GM21390 (cell line): ENCODE results near the gene SVEP1.
"Not testable (repeated sequence)": the region's sequence is repeated elsewhere in the genome, so short reads cannot be mapped to it uniquely, and the experiment has no call there.

Source experiments
- ATAC-seq: cut with Tn5 transposase; IDR thresholded peaks from one replicate; pipeline ENCODE4 v1.9.1; 2021; ENCODE audit not compliant: unreplicated experiment

SVEP1 gene

DNA sequence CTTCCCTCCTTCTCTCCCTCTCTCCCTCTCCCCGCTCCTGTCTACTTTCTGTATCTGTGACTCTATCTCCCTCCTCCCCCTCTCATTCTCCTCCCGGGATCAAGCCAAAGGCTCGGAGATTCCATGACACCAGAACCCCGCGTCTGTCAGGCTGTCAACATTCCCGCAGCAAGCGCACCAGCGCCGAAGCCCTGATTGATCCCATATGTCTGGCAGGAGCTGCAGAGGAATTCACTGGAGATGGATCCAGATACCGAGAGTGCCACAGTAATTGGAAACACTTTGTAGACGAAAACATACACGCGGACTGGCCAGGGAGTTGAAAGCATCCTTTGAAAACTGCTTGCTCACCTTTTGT, 300 bp upstream of the SVEP1 start:
- no peak for ATAC-seq

DNA sequence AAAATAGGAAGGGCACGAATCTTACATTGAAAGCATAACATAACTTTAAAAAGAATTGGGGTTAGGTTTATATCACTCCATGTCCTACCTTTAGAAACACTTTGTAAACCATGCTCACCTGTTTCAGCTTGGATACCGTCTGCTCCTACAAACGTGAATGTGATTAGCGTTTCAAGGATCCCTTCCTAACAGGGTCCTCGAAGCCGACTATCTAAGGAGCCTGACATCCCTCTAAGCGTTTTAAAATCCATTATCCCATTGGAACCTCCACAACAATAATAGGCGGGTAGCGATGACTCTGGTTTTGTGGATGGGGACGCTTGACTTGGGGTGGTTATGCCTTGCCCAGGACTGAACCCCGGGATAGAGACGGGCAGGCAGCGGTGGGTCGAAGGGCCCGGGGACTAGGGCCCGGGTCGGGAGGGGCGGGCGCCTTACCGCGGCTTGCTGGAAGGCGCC, 937 bp downstream of the SVEP1 start:
- no peak for ATAC-seq

DNA sequence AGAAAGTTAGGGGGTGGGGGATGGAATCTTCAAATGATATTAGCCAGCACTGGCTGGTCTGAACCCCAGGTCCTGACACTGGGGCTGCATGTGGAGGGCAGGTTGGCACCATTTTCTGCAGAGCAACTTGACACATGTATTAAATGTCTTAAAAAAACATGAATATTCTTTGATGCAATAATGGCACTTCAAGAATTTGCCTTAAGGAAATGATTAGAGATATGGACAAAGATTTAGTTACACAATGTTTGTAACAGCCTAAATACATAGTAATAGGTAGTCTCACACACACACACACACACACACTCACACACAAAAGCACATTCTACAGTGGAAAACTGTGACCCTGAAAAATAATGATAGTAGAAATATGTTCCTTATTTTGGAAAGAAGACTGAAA, 3.6 kb downstream of the SVEP1 start:
- no peak for ATAC-seq

DNA sequence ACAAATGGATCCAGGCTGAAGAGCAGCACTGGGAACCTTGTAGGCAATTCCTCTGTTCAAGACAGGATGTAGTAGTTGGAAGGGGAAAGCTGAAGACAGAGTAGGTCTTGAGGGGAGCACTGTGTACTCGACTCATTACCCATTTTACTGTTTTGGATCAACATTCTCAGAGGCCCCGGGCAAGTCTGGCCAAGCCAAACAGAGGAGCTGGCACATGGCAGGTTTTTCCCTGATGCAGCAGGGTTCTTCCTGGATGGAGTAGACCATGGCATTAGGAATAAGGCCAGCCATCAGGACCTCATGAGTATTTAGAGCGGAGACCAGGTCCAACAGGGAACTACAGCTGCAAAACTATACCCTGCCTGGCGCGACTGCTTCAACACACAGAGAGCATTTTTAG, 4.4 kb downstream of the SVEP1 start:
- ATAC-seq, result no peak

DNA sequence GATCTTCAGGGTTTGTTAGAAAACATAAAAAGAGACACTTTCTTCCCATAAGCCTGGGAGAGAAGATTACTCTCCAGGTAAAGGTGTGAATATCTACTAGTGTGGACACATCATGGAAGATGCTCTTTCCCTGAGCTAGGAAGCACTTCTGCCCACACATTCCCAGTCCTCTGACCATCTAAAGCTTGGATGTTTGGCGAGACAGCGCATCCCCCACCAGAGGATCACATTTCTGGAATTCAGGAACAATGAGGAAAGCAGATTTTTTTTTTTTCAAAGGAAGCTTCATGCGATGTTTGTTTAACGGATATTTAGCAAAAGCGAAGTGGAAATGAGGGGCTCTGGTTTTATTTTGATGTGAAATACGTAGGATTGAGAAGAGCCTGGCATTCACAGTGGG, 6.2 kb downstream of the SVEP1 start:
- ATAC-seq, result no peak

DNA sequence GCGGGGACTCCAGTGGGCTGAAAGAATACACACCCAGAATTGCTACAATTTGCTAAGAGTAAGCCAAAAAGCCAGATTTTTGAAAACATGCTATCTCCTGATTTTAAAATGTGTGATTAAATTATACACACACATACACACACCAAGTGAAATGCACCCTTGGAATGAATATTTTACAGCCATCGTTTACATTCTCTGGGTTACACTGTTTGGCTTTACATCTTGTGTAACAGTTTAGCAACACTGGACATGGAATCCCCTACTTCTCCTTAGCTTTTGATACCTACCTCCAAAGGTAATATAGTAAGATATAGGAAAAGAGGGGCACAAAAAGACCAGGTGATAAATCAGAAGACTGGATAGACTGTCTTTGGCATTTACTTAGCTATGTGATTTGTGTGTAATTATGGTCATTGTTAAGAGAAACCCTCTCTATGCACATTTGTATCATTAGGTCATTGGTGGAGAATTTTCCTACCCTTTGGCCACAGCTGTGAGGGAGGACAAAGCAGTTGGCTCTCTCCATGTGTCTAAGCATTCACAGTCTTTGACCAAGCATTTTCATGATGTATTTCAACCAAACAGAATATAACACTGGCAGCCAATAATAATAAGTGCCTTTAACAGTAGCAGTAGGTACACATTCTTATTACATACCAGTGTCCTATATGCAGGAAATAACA, 7.6 kb downstream of the SVEP1 start:
- no peak for ATAC-seq

DNA sequence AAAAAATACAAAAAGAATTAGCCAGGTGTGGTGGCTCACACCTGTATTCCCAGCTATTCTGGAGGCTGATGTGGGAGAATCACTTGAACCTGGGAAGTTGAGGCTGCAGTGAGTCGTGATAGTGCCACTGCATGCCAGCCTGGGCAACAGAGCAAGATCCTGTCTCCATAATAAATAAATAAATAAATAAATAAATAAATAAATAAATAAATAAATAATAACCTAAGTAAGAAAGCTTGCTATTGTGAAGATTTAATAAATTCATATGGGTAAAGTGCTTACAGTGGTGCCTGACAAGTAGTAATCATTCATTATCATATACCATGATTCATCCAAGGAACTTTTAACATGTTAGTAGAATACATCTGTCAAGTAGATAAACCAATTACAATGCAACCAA, 13.4 kb downstream of the SVEP1 start:
- ATAC-seq, result no peak

DNA sequence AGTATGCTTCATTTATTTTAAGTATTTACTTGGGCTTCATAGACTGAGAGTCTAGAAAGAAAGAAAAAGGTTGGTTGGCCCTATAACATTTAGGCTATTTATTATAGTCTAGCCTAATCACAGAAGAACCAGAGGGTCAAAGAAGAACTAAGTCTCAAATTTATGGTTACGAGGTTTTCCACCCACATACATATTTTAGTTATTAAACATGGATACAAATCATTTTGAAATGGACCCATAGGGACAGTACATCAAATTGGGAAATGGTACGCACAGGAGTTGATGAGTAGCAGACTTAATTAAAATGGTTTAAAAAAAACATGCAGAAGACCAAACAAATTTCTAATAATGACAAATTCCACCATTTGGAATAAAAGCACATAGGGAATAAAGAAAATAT, 17.7 kb downstream of the SVEP1 start:
- no peak for ATAC-seq

DNA sequence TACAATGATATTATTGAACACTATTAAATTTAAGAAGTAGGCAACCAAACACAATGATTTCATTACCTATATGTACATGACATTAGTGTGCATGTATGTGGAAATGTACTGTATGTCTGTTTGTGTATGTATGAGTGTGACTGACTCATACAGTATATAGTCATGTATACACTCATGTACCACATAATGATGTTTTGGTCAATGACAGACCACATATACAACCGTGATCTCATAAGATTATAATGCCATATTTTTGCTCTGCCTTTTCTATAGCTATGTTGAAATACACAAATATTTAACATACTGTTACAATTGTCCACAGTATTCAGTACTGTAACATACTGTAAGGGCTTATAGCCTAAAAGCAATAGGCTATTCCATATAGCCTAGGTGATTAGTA, 19.7 kb downstream of the SVEP1 start:
- no peak for ATAC-seq

DNA sequence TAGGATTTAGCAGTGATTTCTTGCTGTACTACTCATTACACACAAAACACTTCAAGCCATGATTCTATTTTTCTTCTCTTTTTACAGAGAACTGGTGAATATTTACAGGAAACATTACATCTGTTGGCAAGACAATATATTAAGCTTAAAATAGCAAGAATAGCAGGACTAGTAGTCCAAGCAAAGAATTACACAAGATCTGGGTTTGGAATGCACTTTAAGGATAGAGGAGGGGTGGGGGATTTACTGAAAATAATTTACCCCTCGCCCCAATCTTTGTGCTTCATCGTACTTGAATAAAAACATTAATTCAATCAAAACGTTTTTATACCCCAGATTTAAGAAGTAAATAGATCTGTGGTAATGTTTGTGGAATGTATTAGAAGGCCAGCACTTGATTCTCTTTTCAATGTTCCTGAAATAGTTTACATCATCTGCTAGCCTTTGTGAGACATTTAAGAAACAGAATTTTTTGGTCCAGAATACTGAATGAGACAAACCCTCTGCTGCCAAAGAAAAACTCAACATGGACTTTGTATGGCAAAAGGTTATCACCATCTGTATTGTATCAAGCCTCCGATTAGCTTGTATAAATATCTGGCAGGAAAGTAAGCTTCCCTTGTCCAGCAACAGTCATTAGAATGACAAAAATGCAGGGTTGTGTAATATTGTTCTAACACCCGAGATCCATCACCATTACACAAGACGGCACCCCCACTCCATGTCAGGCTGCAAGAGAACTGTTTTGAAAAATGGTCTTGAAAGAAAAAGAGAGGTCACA, 23.8 kb downstream of the SVEP1 start:
- ATAC-seq, result no peak

DNA sequence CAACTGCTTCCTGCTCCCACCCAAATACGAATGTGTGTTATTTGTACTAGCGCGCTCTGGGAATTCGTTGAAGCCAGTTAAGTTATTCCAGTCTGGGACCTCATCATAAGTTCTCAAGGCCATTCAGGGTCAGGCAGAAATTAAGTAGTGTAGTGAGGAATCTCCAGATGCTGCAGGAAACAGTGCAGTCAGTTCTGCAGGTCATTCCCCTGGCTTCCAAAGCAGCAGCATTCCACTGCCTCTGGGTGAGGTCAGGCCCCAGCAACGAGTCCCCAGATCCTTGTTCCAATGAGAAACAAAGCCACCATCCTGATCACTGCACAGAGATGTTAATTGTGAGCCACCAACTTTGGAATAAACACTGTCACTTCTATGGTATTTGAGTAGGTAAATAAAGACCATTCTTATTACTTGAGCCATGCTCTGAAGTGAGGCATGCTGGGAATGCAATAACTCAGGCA, 33.1 kb downstream of the SVEP1 start:
- ATAC-seq, result no peak

DNA sequence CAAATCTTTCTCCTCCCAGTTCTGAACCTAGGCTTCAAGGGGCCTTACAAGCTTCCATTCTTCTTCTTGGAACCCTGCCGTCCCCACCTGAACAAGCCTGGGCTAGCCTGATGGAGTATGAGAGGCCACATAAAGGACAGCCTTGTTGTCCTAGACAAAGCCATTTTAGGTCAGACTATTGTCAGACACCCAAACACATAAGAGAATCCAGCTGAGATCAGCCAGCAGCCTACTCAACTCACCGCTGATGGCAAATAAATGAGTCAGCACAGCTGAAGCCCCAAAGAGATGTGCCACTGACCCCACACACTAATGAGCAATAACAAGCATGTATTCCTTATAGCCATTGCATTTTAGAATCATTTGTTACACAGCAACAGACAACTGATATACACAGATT, 33.8 kb downstream of the SVEP1 start:
- no peak for ATAC-seq

DNA sequence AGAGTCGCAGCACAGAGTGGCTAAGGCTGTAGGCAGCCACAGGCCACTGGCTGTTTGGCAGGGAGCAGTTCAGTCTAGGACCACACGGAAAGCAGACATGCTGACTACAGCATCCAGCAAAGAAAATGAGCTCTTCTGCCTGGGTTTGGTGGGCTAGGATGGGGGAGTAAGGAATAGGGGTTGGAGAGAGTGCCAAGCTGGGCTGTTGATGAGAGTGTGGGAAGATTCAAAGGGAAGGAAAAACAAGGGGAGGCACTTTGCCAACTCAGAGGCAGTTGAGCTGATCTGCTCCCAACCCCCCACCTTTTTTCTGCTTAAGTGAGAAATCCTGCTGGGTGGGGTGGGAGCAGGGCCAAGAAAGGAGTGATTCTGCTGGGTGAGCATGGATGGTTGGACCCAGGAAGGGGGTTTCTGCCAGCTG, 35.9 kb downstream of the SVEP1 start:
- ATAC-seq, result no peak

DNA sequence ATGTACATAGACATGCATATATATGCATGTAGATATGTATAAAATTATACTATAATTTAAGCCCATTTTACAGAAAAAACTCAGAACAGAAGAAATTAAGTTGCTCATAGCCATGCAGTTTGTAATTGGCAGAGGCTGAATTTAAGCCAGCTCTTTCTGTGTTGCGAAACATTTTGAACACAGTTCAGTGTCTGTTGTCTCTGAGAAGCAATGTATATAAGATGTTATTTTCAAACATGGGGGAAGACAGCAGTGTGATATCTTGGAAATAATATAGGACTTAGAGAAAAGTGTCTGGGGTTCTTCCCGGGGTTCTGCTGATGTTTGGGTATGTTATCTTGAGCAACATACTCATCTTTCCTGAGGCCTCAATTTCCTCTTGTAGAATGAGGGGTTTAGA, 37.6 kb downstream of the SVEP1 start:
- no peak for ATAC-seq

DNA sequence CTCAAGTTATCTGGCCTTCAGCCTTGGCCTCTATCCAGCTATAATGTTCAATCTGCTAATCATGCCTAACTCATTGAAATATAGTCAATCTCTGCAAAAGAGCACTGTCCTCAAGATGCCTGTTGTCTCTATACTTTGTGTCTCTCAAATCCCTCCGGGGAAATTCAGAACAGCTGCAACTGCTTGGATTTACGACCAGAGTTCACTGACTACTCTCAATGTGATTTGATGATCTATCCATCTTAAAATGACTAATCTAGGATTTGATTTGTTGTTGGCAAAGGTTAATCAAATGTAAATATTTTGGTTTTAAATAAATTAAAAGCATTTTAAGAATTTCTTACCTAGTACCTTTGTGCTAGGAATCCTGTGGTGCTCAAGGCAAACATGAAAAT, 40.9 kb downstream of the SVEP1 start:
- ATAC-seq, result no peak

DNA sequence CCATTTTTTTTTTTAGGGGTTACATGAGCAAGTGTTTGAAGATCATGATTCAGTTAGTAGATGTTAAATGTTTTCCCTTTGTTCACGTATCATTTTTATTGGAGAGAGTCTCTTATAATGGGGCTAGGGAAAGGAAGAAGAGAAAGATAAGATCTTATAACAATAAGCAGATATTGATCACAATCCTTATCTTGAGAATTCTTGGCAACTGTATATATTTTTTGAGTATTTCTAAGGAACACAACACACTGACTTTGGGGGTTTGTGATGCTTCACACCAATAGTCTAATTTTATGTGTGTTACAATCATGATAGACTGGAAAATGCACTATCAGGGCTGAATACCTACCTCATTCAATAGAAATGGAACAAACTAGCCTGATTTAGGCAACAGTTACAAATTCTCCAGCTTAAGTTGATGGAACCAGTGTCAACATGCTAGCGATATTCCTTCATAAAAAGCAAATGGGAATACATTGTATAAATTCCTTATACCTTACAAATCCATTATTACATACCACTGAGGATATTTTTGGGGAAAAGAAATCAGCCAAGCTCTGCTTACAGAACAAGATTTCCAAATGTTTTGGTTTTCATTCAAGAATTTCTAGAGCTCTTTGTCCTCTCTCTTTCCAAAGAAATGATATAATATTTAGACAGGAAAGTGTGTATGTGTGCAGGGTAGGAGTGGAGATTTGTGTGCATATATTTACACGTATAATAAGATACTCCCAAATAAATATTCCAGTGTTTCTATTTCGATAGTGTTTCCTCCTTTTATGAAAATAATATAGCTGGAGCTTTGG, 41.5 kb downstream of the SVEP1 start:
- ATAC-seq, result no peak

DNA sequence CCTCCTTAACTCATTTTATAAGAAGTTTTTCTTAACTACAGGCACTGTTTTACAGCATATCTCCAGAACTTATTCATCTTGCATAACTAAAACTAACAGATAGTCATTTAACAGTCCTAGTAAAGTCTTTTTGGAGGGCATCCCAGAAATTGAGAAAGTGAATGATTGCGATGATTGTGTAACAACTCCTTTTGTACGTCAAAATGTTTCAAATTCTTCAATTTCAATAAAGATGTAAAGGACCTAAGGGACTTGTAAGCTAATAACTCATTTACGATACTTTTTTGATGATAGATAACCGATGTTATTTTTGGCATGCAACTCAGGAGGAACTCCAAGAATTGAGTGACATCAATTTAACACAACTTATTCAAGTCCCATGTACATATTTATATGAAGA, 42.7 kb downstream of the SVEP1 start:
- ATAC-seq, result no peak

DNA sequence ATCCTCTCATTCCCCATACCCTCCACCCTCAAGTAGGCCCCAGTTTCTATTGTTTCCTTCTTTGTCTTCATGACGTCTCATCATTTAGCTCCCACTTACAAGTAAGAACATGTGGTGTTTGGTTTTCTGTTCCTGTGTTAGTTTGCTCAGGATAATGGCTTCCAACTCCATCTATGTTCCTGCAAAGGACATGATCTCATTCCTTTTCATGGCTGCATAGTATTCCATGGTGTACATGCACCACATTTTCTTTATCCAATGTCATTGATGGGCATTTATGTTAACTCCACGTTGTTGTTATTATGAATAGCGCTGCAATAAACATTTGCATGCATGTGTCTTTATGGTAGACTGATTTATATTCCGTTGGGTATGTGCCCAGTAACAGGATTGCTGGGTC, 45.4 kb downstream of the SVEP1 start:
- ATAC-seq, result not testable (repeated sequence)

DNA sequence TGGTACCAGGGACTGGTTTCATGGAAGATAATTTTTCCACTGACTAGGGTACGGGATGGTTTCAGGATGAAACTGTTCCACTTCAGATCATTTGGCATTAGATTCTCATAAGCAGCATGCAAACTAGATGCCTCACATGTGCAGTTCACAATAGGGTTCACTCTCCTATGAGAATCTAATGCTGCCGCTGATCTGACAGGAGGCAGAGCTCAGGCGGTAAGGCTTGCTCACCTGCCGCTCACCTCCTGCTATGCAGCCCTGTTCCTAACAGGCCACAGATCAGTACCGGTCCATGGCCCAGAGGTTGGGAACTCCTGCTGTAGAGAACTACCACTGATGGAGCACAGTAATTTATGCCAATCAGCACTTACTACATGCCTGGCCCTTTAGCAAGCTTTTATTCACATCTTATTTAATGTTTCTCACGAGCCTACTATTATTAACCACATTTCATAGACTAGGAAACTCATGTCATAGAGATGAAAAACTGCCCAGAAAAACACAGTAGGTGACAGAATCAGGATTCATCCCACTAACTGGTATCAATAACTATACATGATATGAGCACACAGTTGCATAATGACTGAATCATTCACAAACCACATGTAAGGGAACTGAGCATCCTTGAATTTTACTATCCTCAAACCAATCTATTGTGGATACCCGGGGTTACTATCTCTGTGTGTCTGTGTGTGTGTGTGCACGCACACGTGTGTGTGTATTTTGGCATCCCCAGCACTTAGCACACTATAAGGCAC, 46.5 kb downstream of the SVEP1 start:
- ATAC-seq, result no peak

DNA sequence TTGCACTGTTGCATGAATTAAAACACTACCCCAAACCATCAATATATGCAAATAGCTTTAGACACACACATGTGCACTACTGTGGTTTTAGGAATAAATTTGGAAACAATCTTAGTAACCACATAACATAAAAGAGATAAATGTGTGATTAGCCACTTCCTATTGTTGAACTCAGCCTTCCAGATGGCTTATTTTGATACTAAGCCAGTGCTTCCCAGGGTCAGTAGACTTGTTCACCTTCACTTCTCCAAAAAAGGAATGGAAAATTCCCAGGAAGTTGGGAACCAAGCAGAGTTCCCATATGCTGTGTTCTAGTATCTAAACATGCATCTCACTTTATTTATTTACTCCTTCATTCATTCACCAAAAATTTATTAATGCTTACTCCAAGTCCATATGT, 47.8 kb downstream of the SVEP1 start:
- ATAC-seq, result no peak

DNA sequence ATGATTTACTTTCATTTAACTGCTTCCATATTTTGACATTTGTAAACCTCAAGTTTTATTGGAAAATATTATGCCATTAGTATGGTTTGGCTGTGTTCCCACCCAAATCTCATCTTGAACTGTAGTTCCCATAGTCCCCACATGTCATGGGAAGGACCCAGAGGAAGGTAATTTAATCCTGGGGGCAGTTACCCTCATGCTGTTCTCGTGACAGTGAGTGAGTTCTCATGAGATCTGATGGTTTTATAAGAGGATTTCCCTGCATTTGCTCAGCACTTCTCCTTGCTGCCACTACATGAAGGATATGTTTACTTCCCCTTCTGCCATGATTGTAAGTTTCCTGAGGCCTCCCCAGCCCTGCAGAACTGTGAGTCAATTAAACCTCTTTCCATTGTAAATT, 48.3 kb downstream of the SVEP1 start:
- not testable (repeated sequence) for ATAC-seq
